ENCODE data around the gene NUDT5. TPM values are rescaled to one million over a fixed set of nuclear protein-coding genes. Genes with fewer than 3 reads are reported as not detected.
"Not testable (repeated sequence)": the region's sequence is repeated elsewhere in the genome, so short reads cannot be mapped to it uniquely, and the experiment has no call there.

NUDT5 gene
- total and polyA plus RNA-seq, 5 donors from 2014 or later = 38.1 to 103 (median 81.8) TPM

- ATAC-seq (ENCODE audit: low read depth in 2 of 2) = no peak
- peak overlapping the region; percentile 57 for H3K4me3 ChIP-seq (ENCODE audit: low read depth, low read length)
- no peaks in the 10 kb centered on the region for H3K9me3 ChIP-seq (ENCODE audit: control insufficient read depth in 2 of 2, low read length in 2 of 2)
- H3K27me3 ChIP-seq (ENCODE audit: control insufficient read depth, insufficient read depth, low read length) = no peaks in the 10 kb centered on the region
- peak overlapping the region in 1 of 4 donors; percentile 73 for H3K4me3 Mint-ChIP-seq
- H3K4me1 ChIP-seq (ENCODE audit: control insufficient read depth, insufficient read depth, low read length, poor library complexity, severe bottlenecking) = peaks cover 16% of the 10 kb centered on the region
- DNase-seq = no peak
- peaks cover 39% of the 10 kb centered on the region for H3K36me3 ChIP-seq (ENCODE audit: control insufficient read depth, insufficient read depth, low read length)
- no peaks in the 10 kb centered on the region for H3K9me3 Mint-ChIP-seq
- H3K4me1 Mint-ChIP-seq = peaks cover 14 to 31% (median 20%) of the 10 kb centered on the region in 4 donors
- peaks cover 22% of the 10 kb centered on the region for H3K36me3 Mint-ChIP-seq
- H3K27ac Mint-ChIP-seq = peak overlapping the region; percentile 91 to 97 (median 92)
- peak overlapping the region; percentile 71 for H3K27ac ChIP-seq (ENCODE audit: insufficient read depth, low read length, poor library complexity, severe bottlenecking)
- H3K27me3 Mint-ChIP-seq = no peaks in the 10 kb centered on the region
Observed at GRCh38 chr10:12180221-12180974, 15.3 kb downstream of the NUDT5 start.

GRCh38 chr10:12179606-12180170, 16.0 kb downstream of the NUDT5 start:
- no peaks in the 10 kb centered on the region for H3K27me3 ChIP-seq (ENCODE audit: control insufficient read depth, insufficient read depth, low read length)
- ATAC-seq (ENCODE audit: low read depth in 2 of 2) = no peak
- Mint-ChIP-seq H3K4me1 (peaks cover 14 to 31% (median 20%) of the 10 kb centered on the region in 4 donors), H3K27me3 (no peaks in the 10 kb centered on the region), H3K36me3 (peaks cover 14% of the 10 kb centered on the region), H3K4me3 (no peak overlapping the region), H3K27ac (peak overlapping the region; percentile 17 to 97 (median 40)), H3K9me3 (no peaks in the 10 kb centered on the region)
- DNase-seq = no peak
- H3K4me3 ChIP-seq (ENCODE audit: low read depth, low read length) = no peak overlapping the region
- H3K4me1 ChIP-seq (ENCODE audit: control insufficient read depth, insufficient read depth, low read length, poor library complexity, severe bottlenecking) = peaks cover 16% of the 10 kb centered on the region
- H3K9me3 ChIP-seq (ENCODE audit: control insufficient read depth in 2 of 2, low read length in 2 of 2) = no peaks in the 10 kb centered on the region
- peaks cover 34% of the 10 kb centered on the region for H3K36me3 ChIP-seq (ENCODE audit: control insufficient read depth, insufficient read depth, low read length)
- peak overlapping the region; percentile 71 for H3K27ac ChIP-seq (ENCODE audit: insufficient read depth, low read length, poor library complexity, severe bottlenecking)

- no peaks in the 10 kb centered on the region for H3K27me3 Mint-ChIP-seq
- no peaks in the 10 kb centered on the region for H3K27me3 ChIP-seq (ENCODE audit: control insufficient read depth, insufficient read depth, low read length)
- peaks cover 14 to 29% (median 18%) of the 10 kb centered on the region in 4 donors for H3K4me1 Mint-ChIP-seq
- no peak overlapping the region for H3K27ac Mint-ChIP-seq
- no peak overlapping the region for H3K4me3 Mint-ChIP-seq
- peaks cover 14% of the 10 kb centered on the region for H3K36me3 Mint-ChIP-seq
- H3K9me3 Mint-ChIP-seq = no peaks in the 10 kb centered on the region
- H3K36me3 ChIP-seq (ENCODE audit: control insufficient read depth, insufficient read depth, low read length) = peaks cover 41% of the 10 kb centered on the region
- H3K4me3 ChIP-seq (ENCODE audit: low read depth, low read length) = no peak overlapping the region
- peaks cover 16% of the 10 kb centered on the region for H3K4me1 ChIP-seq (ENCODE audit: control insufficient read depth, insufficient read depth, low read length, poor library complexity, severe bottlenecking)
- no peak overlapping the region for H3K27ac ChIP-seq (ENCODE audit: insufficient read depth, low read length, poor library complexity, severe bottlenecking)
- no peak for DNase-seq
- H3K9me3 ChIP-seq (ENCODE audit: control insufficient read depth in 2 of 2, low read length in 2 of 2) = no peaks in the 10 kb centered on the region
- ATAC-seq (ENCODE audit: low read depth in 2 of 2) = no peak
Observed at GRCh38 chr10:12177642-12178041, 18.0 kb downstream of the NUDT5 start.

- H3K27ac Mint-ChIP-seq; ATAC-seq (ENCODE audit: low read depth in 2 of 2); H3K4me3 Mint-ChIP-seq; H3K9me3 Mint-ChIP-seq; H3K4me1 Mint-ChIP-seq; H3K4me1 ChIP-seq (ENCODE audit: control insufficient read depth, insufficient read depth, low read length, poor library complexity, severe bottlenecking); H3K4me3 ChIP-seq (ENCODE audit: low read depth, low read length); H3K27me3 Mint-ChIP-seq; H3K27me3 ChIP-seq (ENCODE audit: control insufficient read depth, insufficient read depth, low read length); H3K27ac ChIP-seq (ENCODE audit: insufficient read depth, low read length, poor library complexity, severe bottlenecking); DNase-seq; H3K9me3 ChIP-seq (ENCODE audit: control insufficient read depth in 2 of 2, low read length in 2 of 2): not testable (repeated sequence)
- H3K36me3 ChIP-seq (ENCODE audit: control insufficient read depth, insufficient read depth, low read length) = peaks cover 65% of the 10 kb centered on the region
- H3K36me3 Mint-ChIP-seq = peaks cover 30% of the 10 kb centered on the region
Observed at GRCh38 chr10:12171512-12171911, 24.2 kb downstream of the NUDT5 start.

- H3K4me3 Mint-ChIP-seq = no peak overlapping the region
- peak overlapping the region in 2 of 3 donors; percentile 38 to 43 for H3K27ac Mint-ChIP-seq
Observed at GRCh38 chr10:12165999-12166775, 29.5 kb downstream of the NUDT5 start.

GRCh38 chr10:12165036-12165435, 30.7 kb downstream of the NUDT5 start:
- peaks cover 34% of the 10 kb centered on the region for H3K36me3 Mint-ChIP-seq
- Histone ChIP-seq H3K4me1 (ENCODE audit: control insufficient read depth, insufficient read depth, low read length, poor library complexity, severe bottlenecking) (no peaks in the 10 kb centered on the region), H3K27me3 (ENCODE audit: control insufficient read depth, insufficient read depth, low read length) (no peaks in the 10 kb centered on the region), H3K4me3 (ENCODE audit: low read depth, low read length) (no peak overlapping the region), H3K9me3 (ENCODE audit: control insufficient read depth in 2 of 2, low read length in 2 of 2) (no peaks in the 10 kb centered on the region), H3K36me3 (ENCODE audit: control insufficient read depth, insufficient read depth, low read length) (peaks cover 66% of the 10 kb centered on the region), H3K27ac (ENCODE audit: insufficient read depth, low read length, poor library complexity, severe bottlenecking) (no peak overlapping the region)
- ATAC-seq (ENCODE audit: low read depth in 2 of 2) = no peak
- H3K4me3 Mint-ChIP-seq = no peak overlapping the region
- no peaks in the 10 kb centered on the region for H3K9me3 Mint-ChIP-seq
- peak overlapping the region in 2 of 3 donors; percentile 8 to 34 for H3K27ac Mint-ChIP-seq
- no peaks in the 10 kb centered on the region for H3K27me3 Mint-ChIP-seq
- H3K4me1 Mint-ChIP-seq = no peaks in the 10 kb centered on the region
- no peak for DNase-seq

More at GRCh38 chr10:12165999-12166775, 29.5 kb downstream of the NUDT5 start:
- Histone ChIP-seq H3K4me3 (ENCODE audit: low read depth, low read length) (no peak overlapping the region), H3K4me1 (ENCODE audit: control insufficient read depth, insufficient read depth, low read length, poor library complexity, severe bottlenecking) (no peaks in the 10 kb centered on the region), H3K36me3 (ENCODE audit: control insufficient read depth, insufficient read depth, low read length) (peaks cover 72% of the 10 kb centered on the region), H3K27me3 (ENCODE audit: control insufficient read depth, insufficient read depth, low read length) (no peaks in the 10 kb centered on the region), H3K27ac (ENCODE audit: insufficient read depth, low read length, poor library complexity, severe bottlenecking) (no peak overlapping the region), H3K9me3 (ENCODE audit: control insufficient read depth in 2 of 2, low read length in 2 of 2) (no peaks in the 10 kb centered on the region)
- DNase-seq = no peak
- H3K36me3 Mint-ChIP-seq = peaks cover 38% of the 10 kb centered on the region
- peaks cover 0 to under 1% (median 0%) of the 10 kb centered on the region in 4 donors for H3K4me1 Mint-ChIP-seq
- no peaks in the 10 kb centered on the region for H3K9me3 Mint-ChIP-seq
- no peak for ATAC-seq (ENCODE audit: low read depth in 2 of 2)
- H3K27me3 Mint-ChIP-seq = no peaks in the 10 kb centered on the region

- H3K4me3 ChIP-seq (ENCODE audit: low read depth, low read length) = no peak overlapping the region
- H3K36me3 Mint-ChIP-seq = peaks cover 36% of the 10 kb centered on the region
- H3K4me1 Mint-ChIP-seq = peaks cover 0 to 1% (median 0%) of the 10 kb centered on the region in 4 donors
- no peaks in the 10 kb centered on the region for H3K9me3 ChIP-seq (ENCODE audit: control insufficient read depth in 2 of 2, low read length in 2 of 2)
- DNase-seq (no peak), ATAC-seq (ENCODE audit: low read depth in 2 of 2) (no peak)
- no peaks in the 10 kb centered on the region for H3K27me3 ChIP-seq (ENCODE audit: control insufficient read depth, insufficient read depth, low read length)
- no peak overlapping the region for H3K27ac ChIP-seq (ENCODE audit: insufficient read depth, low read length, poor library complexity, severe bottlenecking)
- no peaks in the 10 kb centered on the region for H3K9me3 Mint-ChIP-seq
- peak overlapping the region in 1 of 3 donors; percentile 26 for H3K27ac Mint-ChIP-seq
- H3K27me3 Mint-ChIP-seq = no peaks in the 10 kb centered on the region
- no peaks in the 10 kb centered on the region for H3K4me1 ChIP-seq (ENCODE audit: control insufficient read depth, insufficient read depth, low read length, poor library complexity, severe bottlenecking)
- H3K36me3 ChIP-seq (ENCODE audit: control insufficient read depth, insufficient read depth, low read length) = peaks cover 62% of the 10 kb centered on the region
- no peak overlapping the region for H3K4me3 Mint-ChIP-seq
Observed at GRCh38 chr10:12164085-12164484, 31.6 kb downstream of the NUDT5 start.

Data from CD4-positive, CD25-positive, alpha-beta regulatory T cell (primary cell).